Pulmonary artery endothelial cell (primary cell): Measurements from ENCODE around the gene SPX. TPM values are rescaled to one million over a fixed set of nuclear protein-coding genes. Genes with fewer than 3 reads are reported as not detected.

ENCODE experiments used
- DNase-seq: peaks from one replicate; pipeline ENCODE4 v3.0.0-alpha.2; 2011; ENCODE audit warnings: low read depth, low spot score
- total RNA-seq: library from RNA; depleted of rRNA; stranded (reverse); fragments of >200 nt; gene quantifications from 2 replicates; pipeline ENCODE4 v1.2.3, GENCODE V29; 2014

SPX gene
- total RNA-seq, 1 donor from 2014 or later = 0.07 TPM

DNA sequence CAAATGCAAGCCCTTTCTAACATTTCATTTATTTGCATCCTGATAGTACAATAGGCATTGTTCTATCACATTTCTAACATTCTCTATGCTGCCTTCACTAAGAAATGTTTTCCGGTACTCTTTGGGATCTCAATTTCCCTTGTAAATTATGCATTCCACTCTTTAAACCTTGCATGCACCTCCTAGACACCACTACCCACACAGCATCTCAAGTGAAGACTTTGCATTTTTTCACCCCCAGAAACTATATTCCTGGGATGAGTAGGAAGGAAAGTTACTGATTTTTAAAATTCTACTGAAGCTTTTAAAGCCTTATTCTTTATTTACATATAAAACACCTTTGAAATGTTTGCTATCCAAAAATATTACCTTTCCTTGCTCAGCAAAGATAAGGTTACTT is 51.4 kb downstream of the SPX start:
- DNase-seq = no peak

DNA sequence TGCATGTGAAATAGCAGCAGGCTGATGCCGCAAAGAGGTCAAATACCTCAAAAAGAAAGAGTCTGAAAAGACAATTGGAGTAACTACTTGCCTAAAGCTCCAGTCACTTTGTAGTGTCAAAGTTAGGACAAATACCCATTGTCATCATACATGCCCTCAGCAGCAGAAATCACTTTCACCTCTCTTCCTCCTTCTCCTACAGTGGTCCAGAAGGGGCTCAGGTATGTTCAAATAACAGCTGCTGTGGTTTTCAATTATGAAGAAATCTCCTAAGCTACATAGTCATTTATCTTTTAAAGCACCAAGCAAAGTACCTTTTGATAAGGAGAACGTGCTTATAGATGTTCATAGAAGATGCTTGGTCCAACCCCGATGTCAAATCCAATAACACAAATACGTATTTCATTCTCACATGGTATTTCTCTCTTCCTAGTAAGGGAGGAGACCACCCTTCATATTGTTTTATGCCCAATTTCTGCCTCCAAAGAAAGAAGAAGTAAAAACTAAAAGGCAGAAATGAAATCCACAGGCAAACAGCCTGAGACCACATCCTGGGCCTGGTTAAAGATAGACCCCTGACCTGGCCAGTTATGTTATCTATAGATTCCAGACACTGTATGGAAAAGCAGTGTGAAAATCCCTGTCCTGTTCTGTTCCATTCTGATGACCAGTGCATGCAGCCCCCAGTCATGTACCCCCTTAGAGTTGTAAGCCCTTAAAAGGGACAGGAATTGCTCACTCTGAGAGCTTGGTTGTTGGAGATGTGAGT is 54.8 kb downstream of the SPX start:
- no peak for DNase-seq

Other genes starting within 250 kb of the SPX start
- gene SLCO1A2, start 191.4 kb upstream of the SPX start, total RNA-seq = not detected in 2 replicates
- gene IAPP, start 153.4 kb upstream of the SPX start, total RNA-seq = not detected in 2 replicates
- 9.9 and 11.1 TPM in 2 replicates for gene PYROXD1, start 88.6 kb upstream of the SPX start, total RNA-seq
- gene RECQL, start 24.7 kb upstream of the SPX start, total RNA-seq = 109 and 139 TPM in 2 replicates
- 24.9 and 30.6 TPM in 2 replicates for gene GOLT1B, start 24.5 kb upstream of the SPX start, total RNA-seq
- gene GYS2, start 78.6 kb downstream of the SPX start, total RNA-seq = not detected in 2 replicates
- 818 and 900 TPM in 2 replicates for gene LDHB, start 131.5 kb downstream of the SPX start, total RNA-seq
- not detected in 2 replicates for gene KCNJ8, start 248.4 kb downstream of the SPX start, total RNA-seq